Ureter (tissue), 1 donor: ENCODE measurements around the gene FBLN2. TPM values are rescaled to one million over a fixed set of nuclear protein-coding genes. Genes with fewer than 3 reads are reported as not detected.

Source experiments
- DNase-seq: peaks from one replicate; pipeline ENCODE4 v3.0.0-alpha.2; 2020; ENCODE audit warnings: low spot score
- total RNA-seq: library from RNA; stranded (reverse); gene quantifications from one replicate; pipeline ENCODE4 v1.2.4, GENCODE V29; 2023
- donor health status: DM: yes; HTN: yes; CAD: no.

The FBLN2 gene
- total RNA-seq, 1 donor from 2014 or later, result 42.7 TPM

DNA sequence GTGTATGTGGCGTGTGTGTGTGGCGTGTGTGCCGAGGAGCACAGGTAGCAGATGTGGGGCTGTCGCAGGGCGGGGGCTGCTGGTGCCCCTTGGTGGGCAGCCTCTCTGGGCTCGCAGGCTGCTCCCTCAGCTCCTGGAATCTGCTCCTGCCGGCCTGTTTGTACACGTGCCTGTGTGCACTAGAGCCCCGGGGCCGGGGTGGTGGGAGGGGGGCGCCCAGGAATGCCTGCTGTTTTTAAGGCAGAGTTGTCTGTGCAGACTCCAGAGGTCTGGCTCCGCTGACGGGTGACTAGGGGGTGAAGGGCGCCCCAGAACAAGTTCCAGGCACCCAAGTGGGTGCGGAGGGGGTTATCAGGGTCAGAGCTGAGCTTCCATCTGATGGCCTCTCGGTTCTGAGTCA lies 112.2 kb downstream of the FBLN2 start:
- DNase-seq, result no peak

DNA sequence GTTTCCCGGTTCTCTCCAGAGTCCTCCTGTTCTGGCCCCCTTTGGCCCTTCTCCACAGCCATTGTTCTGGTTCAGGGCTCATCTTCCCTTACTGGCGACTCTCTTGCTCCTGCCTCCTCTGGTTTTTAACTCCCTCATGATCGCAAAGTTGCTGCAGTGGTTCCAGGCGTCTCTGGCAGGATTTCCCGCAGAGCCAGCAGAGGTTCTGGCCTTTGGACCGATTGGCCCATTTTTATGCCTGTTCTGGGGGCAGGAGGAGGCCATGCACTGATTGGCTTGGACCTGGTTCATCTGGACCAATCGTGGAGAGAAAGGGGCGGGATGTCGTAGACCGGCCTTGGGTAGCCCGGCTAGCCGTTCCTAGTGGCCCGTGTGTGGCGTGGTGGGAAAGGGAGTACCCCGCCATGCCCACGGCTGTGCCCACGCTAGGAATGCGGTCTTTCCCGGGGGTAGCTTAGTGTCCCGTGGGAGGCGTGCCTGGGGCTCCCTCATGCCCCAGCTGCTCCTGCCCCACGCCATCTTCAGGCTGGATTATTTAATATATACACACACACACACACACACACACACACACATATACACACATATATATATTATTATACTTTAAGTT lies 113.4 kb downstream of the FBLN2 start:
- no peak for DNase-seq

DNA sequence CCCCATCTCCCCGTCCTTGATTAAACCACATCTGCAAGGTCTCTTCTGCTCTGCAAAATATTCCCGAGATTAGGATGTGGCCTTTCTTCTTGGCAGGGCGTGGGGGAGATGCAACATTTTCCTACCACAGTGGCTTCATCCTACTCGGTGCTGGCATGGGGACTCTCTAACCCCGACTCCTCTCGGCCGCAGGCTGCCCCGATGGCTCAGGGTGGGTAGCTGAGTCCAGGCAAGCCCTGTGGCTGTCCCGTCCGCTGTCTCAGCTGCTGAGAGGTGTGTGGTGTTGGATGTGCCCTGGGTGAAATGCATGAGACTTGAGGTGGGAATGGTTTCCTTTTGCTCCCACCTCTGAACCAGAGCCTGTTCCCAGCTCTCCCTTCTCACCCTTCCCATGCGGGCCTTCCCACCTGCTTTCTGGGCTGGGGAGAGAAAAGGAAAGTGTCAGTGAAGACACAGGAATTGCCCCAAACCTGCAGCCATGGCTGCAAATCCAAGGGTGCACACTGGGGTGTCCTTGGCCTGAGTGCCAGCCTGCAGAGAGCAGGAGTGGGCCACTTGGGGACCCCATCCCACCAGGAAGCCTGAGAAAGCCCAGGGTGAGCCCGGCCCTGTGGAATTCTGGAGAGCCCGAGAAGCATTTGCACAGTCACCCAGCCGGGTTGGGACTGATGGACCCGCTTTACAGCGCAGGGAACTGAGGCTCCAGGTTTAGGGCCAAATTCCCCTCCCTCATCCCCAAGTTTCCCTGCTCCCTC lies 115.0 kb downstream of the FBLN2 start:
- DNase-seq, result no peak

DNA sequence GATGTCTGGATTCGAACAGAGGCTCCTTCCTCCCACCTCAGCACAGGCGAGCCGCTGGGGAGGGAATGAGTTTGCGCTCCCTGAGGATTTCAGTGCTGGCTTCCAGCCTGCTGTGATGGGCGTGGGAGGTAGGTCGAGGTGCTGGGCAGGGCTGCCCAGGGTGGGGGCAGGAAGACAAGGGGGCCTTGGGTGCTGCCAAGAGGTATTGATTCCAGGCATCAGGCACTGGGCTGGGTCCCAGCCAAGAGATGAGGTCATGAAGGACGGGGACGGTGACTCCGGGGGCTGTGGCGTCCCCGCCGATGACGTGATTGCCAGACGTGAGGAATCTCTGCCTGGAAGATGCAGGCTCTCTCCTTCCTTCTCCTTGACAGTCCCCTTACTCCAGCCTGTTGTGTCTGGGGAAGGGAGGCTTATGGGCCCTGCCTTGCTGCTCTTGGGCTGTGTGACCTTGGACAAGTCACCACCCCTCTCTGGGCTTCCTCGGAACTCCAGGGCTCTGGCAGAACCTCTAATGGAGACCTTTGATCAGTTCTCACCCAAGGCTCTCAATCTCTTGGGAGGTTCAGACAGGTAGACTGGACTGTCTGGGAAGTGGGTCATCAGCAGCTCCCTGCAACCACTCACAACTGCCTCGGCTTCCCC lies 116.8 kb downstream of the FBLN2 start:
- DNase-seq, result no peak

DNA sequence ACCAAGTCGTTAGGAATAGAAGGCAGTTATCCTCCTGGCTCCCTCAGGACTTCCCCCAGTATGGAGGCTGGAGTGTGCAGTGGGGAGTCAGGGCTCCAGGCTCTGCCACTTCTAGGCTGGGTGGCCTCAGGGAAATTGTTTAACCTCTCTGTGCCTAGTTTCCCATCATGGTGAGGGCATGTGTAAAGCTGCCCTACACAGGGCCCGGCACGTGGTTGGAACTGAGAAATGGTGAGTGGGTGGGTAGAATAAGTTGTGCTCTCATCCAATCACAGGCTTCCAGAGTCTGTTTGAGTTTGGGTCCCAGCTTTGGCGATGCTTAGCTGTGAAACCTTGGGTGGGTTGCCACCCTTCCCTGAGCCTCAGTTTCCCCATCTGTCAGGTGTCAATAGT lies 117.3 kb downstream of the FBLN2 start:
- DNase-seq, result no peak

DNA sequence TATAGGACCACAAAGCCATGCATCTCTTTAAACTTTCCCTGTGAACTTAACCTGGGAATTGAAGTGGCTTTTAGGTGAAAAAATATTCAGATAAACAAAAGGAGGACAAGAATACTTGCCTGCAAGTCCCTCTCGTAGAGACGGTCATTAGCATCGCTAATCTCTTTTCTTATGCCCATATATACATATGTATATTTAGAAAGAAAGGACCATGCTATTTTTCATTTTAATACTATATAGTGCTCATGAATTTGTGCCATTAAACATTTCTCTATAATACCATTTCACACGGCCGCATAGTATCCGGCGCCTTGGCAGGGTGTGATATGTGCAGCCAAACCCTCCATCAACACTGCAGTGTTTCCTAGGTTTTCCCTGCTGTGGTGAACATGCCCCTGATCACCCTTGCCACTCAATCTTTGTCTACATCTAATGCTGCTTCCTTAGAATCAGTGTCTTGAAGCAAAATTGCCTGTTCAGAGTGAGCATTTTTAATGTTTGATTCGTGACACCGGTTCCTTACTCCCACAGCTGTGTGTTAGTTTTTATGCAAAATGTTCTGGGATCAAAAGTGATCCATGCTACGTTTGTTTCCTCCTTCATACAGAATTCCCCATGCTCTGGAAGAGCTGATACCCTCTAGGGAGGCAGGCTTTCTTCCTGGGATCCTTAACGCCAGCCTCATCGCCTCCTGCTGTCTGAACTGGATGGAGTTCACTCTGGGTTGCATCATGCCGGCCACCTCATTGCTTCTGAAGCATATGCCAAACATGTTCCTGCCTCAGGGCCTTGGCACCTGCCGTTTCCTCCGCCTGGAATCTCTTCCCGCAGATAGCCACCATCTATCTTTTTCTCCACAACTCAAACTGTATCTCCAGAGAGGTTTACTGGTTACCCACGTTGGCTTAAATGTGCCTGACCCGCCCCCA lies 118.1 kb downstream of the FBLN2 start:
- no peak for DNase-seq

DNA sequence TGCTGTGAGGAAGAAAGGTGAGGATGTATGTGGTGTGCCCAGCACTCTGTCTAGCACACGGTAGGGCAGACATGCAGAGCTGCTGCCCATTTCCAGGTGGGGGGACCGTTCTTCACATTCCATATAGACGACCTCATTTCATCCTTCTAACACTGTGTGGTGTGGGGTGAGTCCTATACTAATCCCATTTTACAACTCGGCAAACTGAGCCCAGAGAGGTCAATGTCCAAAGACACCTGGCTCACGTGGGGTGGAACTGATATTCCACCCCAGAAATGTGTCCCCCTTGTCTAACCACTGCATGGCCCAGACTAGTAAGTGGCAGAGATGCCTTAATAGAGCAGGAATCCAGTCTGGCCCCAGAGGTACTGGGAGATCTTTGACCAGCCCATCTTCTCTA lies 119.2 kb downstream of the FBLN2 start:
- no peak for DNase-seq

DNA sequence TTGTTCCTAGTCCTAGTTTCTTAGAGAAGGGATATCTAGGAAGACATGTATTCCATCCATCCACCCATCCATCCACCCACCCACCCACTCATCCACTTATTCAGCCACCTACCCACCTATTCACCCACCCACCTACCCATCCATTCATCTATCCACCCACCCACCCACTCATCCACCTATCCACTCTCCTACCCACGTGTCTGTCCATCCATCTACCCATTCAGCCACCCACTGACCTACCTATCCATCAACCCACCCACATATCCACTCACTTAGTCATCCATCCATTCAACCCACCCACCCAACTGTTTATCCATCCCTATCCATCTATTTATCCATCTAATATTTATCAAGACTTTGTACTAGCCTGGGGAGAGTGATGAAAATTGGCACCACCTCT lies 120.5 kb downstream of the FBLN2 start:
- DNase-seq, result no peak

DNA sequence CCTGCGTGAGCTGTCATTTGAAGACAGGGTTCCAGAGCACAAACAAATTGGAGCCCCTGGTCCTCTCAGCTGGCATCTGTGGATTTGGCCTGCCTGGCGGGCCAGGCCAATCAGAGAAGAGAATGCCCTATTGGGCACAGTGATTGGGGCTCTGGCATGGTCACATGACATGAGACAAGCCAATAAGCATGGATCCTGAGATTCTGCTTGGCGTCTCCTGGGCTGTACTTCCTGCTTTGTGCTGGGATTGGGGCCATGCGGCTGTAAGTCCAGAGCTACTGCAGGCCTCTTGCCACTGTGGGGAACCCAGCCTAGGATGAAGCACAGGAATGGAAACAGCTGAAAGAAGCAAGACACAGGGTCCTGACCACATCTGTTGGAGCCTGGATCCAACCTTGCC lies 121.4 kb downstream of the FBLN2 start:
- no peak for DNase-seq

DNA sequence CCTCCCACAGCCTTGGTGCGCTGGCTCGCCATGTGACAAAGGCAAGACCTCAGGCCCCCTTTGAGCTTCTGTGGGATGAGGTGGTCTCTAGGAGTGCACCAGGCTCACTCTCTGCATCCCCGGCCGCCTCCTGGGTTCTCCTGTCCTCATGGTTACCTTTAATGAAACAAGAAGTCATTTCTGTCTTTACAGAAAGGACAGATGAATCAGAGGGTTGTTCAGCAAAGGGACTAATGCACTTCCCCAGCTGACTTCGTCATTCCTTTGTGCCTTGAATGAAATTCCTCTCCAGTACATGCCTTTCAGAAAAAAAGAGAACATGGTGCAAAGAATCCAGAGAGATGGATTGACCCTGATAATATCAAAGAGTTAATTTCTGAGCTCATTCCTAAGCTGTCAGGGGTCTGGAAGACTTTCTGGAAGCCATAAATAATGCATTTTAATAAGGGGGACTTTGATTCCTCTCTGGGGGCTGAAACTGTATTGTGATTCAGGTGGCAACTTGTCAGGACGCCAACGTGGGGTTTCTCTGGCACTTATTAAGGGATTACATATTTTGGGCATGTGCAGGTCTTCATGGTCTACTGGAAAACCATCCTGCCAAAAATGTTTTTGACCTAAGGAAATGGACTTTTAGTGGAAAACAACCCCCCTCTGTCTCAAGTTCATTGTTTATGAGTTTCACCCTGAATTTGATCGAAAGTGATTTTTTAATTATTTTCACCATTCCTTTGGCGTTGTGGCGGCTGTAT lies 122.7 kb downstream of the FBLN2 start:
- no peak for DNase-seq

DNA sequence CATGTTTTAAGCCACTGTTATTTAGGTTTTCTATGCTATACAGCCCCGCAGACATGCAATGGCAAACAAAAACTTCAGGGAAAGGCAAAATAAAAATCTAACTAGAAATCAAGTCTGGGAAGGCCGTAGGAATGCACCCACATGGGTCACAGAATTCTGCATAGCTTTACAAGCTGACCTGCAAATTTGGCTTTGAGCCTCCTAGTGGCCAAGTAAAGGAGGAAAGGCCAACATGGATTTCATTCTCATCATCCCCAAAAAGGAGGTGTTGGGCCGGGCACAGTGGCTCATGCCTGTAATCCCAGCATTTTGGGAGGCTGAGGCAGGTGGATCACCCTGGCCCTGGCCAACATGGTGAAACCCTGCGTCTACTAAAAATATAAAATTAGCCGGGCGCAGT lies 124.3 kb downstream of the FBLN2 start:
- no peak for DNase-seq

DNA sequence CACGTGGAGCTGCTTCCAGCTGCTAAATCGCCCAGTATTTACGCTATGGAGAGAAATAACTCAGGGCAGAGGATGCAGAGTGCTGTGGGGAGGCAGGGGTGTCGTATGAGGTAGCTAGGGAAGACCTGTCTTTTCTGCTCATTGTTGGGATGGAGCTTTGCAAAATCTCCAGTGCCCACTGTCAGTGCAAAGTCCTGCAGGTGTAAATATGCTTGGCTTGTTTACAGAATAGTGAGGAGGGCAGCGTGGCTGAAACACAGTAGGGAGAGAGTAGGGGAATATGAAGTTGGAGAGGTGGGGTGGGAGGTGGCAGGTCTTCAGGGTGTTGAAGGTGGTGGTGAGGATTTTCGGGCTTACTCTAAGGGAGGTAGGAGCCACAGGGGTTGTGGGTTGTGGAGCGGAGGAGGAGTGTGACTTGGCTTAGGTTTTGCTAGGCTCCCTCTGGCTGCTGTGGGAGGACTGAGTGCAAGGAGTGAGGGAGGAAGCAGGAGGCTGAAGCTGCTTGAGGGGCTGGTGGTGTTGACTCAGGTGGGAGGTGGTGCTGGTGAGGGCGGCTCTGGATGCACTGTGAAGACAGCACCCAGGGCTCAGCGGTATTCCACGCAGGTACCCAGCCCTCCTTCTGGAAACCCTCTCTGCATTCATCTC lies 125.7 kb downstream of the FBLN2 start:
- DNase-seq, result no peak

DNA sequence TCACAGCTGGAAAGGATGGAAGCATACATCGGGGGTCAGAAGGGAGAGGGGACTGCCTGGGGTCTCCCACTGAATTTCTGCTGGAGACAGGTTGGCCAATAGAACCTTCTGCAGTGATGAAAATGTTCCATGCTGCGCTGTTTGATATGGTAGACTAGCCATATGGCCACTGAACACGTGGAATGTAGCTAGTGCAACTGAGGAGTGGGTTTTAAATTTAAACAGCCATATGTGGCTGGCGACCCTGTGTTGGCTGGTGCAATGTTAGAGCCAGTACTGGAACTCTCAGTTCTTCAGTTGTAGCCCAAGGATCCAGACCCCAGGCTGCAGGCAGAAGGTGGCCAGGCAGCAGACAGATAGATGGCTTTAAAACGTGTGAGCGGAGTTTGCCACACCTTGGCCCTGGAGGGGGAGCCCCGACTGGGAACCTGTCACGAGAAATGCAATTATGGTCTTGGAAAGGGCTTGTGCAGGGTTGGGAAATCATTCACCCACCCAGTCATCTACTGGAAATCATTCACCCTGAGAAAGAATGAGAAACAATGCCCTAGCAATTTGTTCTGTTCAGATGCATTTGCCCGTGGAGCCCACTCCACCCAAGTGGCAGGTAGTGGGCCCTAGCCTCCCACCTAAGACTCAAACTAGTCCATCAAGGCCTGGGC lies 127.6 kb downstream of the FBLN2 start:
- DNase-seq, result no peak

DNA sequence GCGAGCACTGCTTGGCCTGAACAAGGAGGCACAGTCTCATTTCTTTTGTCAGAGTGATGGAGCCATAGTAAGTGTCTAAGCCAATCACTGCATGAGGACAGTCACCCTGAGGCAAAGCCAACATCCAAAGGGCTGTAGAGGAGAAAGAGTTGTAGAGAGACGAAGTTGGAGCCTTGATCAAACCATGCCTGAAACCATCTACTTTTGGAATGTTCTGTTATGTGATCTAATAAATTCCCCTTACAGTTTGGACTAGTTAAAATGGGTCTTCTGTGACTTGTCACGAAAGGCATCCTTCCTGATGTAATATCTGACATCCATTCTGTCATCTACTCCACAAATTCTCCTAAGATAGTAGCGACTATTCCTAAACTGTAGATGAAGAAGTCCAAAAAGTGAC lies 128.3 kb downstream of the FBLN2 start:
- no peak for DNase-seq

DNA sequence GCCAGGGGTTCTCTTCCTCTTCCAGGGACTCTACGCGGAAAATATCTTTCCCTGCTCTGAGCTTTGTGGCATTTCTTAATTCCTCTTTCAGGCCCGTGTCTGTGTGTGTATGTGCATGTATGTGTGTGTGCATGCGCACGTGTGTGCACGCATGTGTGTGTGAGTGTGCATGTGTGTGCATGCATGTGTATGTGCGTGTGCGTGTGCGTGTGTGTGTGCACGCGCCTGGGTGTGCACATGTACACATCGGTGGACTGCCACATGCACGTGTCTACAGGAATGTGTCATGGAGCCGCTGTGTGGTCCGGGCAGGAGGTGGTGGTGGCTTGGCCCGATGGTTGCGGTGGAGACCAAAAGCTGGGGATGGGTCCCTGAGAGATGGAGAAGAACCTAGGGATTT lies 133.0 kb downstream of the FBLN2 start:
- DNase-seq, result no peak

DNA sequence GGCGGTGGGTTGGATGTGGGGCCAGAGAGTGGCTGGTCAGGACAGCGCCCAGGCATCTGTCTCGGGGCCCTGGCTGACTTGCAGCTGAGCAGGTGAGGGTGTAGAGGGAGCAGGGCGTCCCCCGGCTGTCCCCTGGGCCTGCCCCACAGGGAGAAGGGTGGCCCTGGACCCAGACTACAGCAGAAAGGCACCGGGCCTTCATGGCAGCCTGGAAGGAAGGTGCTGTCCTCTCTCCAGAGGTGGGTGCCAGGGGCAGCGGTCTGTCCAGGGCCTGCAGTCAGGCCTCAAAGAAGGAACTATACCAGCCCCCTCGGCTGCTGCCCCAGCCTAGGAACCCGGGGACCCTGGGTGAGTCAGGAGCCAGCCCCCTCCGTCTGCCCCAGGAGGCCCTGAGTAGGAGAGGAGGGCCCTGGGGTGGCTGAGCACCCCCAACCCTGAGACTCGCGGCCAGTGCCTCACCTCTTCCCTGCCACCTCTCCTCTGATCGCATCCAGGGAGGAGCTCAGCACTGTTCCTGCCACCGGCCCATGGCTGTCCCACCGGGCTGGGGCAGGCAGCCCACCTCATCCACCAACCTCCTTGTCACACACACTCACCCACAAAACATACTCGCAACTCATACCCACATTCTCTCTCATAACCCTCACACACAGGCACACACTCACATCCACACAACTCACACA lies 133.5 kb downstream of the FBLN2 start:
- no peak for DNase-seq

DNA sequence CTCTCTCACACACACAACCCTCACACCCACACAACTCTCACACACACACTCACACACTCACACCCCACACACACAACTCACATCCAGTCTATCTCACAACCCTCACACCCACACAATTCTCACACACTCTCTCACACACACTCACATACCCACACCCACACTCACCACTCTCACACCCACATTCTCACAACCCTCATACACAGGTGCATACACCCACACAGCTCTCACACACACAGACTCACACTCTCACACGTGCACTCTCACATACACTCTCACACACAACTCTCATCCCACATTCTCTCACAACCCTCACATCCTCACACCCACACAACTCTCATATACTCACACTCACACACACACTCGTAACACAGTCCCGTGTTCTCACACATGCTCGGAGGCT lies 134.4 kb downstream of the FBLN2 start:
- no peak for DNase-seq

DNA sequence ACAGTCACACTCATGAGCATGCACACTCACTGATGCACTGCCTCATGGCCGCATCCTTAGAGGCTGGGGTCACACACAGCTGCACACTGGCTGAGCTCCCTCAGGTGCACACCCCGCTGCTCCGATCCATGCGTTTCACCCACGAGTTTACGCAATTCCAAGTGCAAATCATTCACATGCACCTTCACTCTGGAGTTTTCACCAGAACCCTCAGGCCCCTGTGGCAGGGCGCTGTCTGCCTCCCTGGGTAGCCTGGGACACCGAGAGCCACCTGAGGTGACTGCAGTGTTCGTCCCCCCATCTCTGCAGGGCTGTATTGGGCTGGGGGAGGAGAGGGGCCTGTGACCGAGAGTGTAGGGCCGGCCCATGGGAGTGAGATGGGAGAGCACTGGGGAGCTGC lies 134.8 kb downstream of the FBLN2 start:
- no peak for DNase-seq

DNA sequence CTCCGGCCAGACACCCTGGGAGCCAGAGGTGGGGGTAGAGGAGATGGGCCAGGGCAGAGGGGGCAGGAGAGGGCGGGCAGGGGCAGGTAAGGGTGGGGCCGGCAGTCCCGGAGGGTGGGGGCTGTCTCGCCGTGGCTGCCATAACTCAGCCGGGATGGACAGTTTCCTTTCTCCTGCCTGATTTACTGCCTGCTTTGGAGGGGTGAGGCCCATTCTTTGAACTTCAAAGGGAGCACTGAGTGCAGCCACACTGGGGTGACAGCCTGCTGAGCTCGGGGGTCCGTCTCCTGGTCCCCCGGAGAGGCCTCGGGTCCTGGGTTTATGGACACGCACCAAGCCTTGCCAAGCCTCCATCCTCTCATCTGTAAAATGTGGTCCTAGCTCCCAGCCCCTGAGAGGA lies 135.4 kb downstream of the FBLN2 start:
- DNase-seq, result no peak

DNA sequence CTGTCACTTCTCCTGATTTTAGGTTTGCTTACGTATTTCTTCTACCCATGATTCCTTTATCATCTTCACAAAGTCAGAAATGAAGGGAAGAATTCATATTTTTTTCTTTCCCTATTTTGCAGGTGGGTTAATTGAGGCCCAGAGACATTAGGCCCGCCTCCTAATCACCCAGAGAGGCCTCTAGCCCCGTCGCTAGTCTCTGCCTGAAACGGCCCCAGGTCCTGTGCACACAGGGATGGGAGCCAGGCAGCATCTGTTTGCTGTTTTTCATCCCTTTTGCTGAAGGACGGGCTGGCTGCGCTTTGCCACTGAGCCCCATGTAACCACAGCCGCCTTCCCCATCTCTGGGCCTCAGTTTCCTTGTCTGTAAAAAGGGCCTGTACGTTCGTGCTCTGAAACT lies 135.9 kb downstream of the FBLN2 start:
- no peak for DNase-seq
